Activated naive CD8-positive, alpha-beta T cell treated with anti-CD3 and anti-CD28 coated beads, Interleukin-2, amount 50 U/mL, for 24 hours (primary cell): ENCODE data around the gene DCST2.
"Not testable (repeated sequence)": the region's sequence is repeated elsewhere in the genome, so short reads cannot be mapped to it uniquely, and the experiment has no call there.

Experiments
- ATAC-seq: fragments of 150-1000 bp; cut with Tn5 transposase; one replicate; pipeline ENCODE4 v1.10.0; 2021
- DNase-seq: peaks from one replicate; pipeline ENCODE4 v3.0.0; 2021
- H3K27ac Mint-ChIP-seq: one replicate; pipeline ENCODE4 v1.8.0; 2021; ENCODE audit warnings: mild to moderate bottlenecking, mixed read lengths
- H3K27me3 Mint-ChIP-seq: one replicate; pipeline ENCODE4 v1.8.0; 2021; ENCODE audit warnings: mixed read lengths
- H3K36me3 Mint-ChIP-seq: one replicate; pipeline ENCODE4 v1.8.0; 2021; ENCODE audit warnings: low read depth, mixed read lengths
- H3K4me1 Mint-ChIP-seq: one replicate; pipeline ENCODE4 v1.8.0; 2021; ENCODE audit warnings: mixed read lengths
- H3K4me3 Mint-ChIP-seq: one replicate; pipeline ENCODE4 v1.8.0; 2021; ENCODE audit warnings: mild to moderate bottlenecking, moderate library complexity, mixed read lengths
- H3K9me3 Mint-ChIP-seq: one replicate; pipeline ENCODE4 v1.8.0; 2021; ENCODE audit warnings: mixed read lengths

Gene DCST2

GRCh38 chr1:154998818-154999570, 34.6 kb downstream of the DCST2 start:
- Mint-ChIP-seq H3K27me3 (no peaks in the 10 kb centered on the region), H3K4me3 (peak overlapping the region; percentile 68), H3K27ac (peak overlapping the region; percentile 79), H3K9me3 (no peaks in the 10 kb centered on the region), H3K4me1 (peaks cover 42% of the 10 kb centered on the region), H3K36me3 (peaks cover under 1% of the 10 kb centered on the region)
- peak; percentile 88 for DNase-seq
- peak; percentile 30 for ATAC-seq

GRCh38 chr1:154998201-154998780, 35.3 kb downstream of the DCST2 start:
- DNase-seq, result no peak
- no peaks in the 10 kb centered on the region for H3K9me3 Mint-ChIP-seq
- no peak for ATAC-seq
- peaks cover 37% of the 10 kb centered on the region for H3K4me1 Mint-ChIP-seq
- peaks cover 4% of the 10 kb centered on the region for H3K36me3 Mint-ChIP-seq
- no peaks in the 10 kb centered on the region for H3K27me3 Mint-ChIP-seq
- H3K27ac Mint-ChIP-seq, result no peak overlapping the region
- peak overlapping the region; percentile 43 for H3K4me3 Mint-ChIP-seq

GRCh38 chr1:154996966-154997701, 36.4 kb downstream of the DCST2 start:
- H3K27ac Mint-ChIP-seq, result no peak overlapping the region
- no peak overlapping the region for H3K4me3 Mint-ChIP-seq
- peaks cover 6% of the 10 kb centered on the region for H3K36me3 Mint-ChIP-seq
- peaks cover 34% of the 10 kb centered on the region for H3K4me1 Mint-ChIP-seq
- ATAC-seq (no peak), DNase-seq (no peak)
- H3K27me3 Mint-ChIP-seq, result no peaks in the 10 kb centered on the region
- no peaks in the 10 kb centered on the region for H3K9me3 Mint-ChIP-seq

- not testable (repeated sequence) for H3K27me3 Mint-ChIP-seq, ATAC-seq, H3K9me3 Mint-ChIP-seq, H3K36me3 Mint-ChIP-seq, H3K27ac Mint-ChIP-seq, H3K4me3 Mint-ChIP-seq
- H3K4me1 Mint-ChIP-seq, result peaks cover 32% of the 10 kb centered on the region
- DNase-seq, result peak; percentile 38
Observed at GRCh38 chr1:154995301-154995983, 38.1 kb downstream of the DCST2 start.

- H3K4me1 Mint-ChIP-seq, result peaks cover 25% of the 10 kb centered on the region
- H3K27ac Mint-ChIP-seq, result no peak overlapping the region
- no peaks in the 10 kb centered on the region for H3K27me3 Mint-ChIP-seq
- H3K36me3 Mint-ChIP-seq, result peaks cover 6% of the 10 kb centered on the region
- no peaks in the 10 kb centered on the region for H3K9me3 Mint-ChIP-seq
- ATAC-seq (no peak), DNase-seq (no peak)
- no peak overlapping the region for H3K4me3 Mint-ChIP-seq
Observed at GRCh38 chr1:154994591-154994990, 39.0 kb downstream of the DCST2 start.

GRCh38 chr1:154994269-154994587, 39.4 kb downstream of the DCST2 start:
- Mint-ChIP-seq H3K4me3 (no peak overlapping the region), H3K27me3 (no peaks in the 10 kb centered on the region), H3K36me3 (peaks cover 7% of the 10 kb centered on the region), H3K9me3 (no peaks in the 10 kb centered on the region), H3K4me1 (peaks cover 24% of the 10 kb centered on the region), H3K27ac (no peak overlapping the region)
- ATAC-seq (no peak), DNase-seq (no peak)

GRCh38 chr1:154993572-154994268, 39.9 kb downstream of the DCST2 start, which contains the start of gene LENEP:
LENEP (plus strand) TSS chr1:154993586; CDS start chr1:154993608, 22 bp downstream.
- DNase-seq (no peak), ATAC-seq (no peak)
- Mint-ChIP-seq H3K4me1 (peaks cover 23% of the 10 kb centered on the region), H3K27ac (no peak within 1 kb of the TSS), H3K4me3 (no peak within 1 kb of the TSS), H3K9me3 (no peaks in the 10 kb centered on the region), H3K36me3 (peaks cover 11% of the 10 kb centered on the region), H3K27me3 (no peaks in the 10 kb centered on the region)

GRCh38 chr1:154992721-154993571, 40.6 kb downstream of the DCST2 start:
- no peak for ATAC-seq
- Mint-ChIP-seq H3K4me3 (no peak overlapping the region), H3K9me3 (no peaks in the 10 kb centered on the region), H3K27ac (no peak overlapping the region), H3K27me3 (no peaks in the 10 kb centered on the region), H3K36me3 (peaks cover 17% of the 10 kb centered on the region), H3K4me1 (peaks cover 20% of the 10 kb centered on the region)
- DNase-seq, result no peak

- no peak overlapping the region for H3K4me3 Mint-ChIP-seq
- H3K9me3 Mint-ChIP-seq, result no peaks in the 10 kb centered on the region
- ATAC-seq, result no peak
- H3K27me3 Mint-ChIP-seq, result no peaks in the 10 kb centered on the region
- H3K36me3 Mint-ChIP-seq, result peaks cover 21% of the 10 kb centered on the region
- H3K4me1 Mint-ChIP-seq, result peaks cover 14% of the 10 kb centered on the region
- DNase-seq, result no peak
- no peak overlapping the region for H3K27ac Mint-ChIP-seq
Observed at GRCh38 chr1:154990276-154990675, 43.3 kb downstream of the DCST2 start.

GRCh38 chr1:154989195-154989860, 44.3 kb downstream of the DCST2 start:
- Mint-ChIP-seq H3K27ac (no peak overlapping the region), H3K4me3 (no peak overlapping the region), H3K36me3 (peaks cover 24% of the 10 kb centered on the region), H3K9me3 (no peaks in the 10 kb centered on the region), H3K27me3 (no peaks in the 10 kb centered on the region), H3K4me1 (peaks cover 15% of the 10 kb centered on the region)
- ATAC-seq (no peak), DNase-seq (no peak)

- H3K27ac Mint-ChIP-seq, result no peak overlapping the region
- no peaks in the 10 kb centered on the region for H3K9me3 Mint-ChIP-seq
- H3K4me3 Mint-ChIP-seq, result no peak overlapping the region
- H3K27me3 Mint-ChIP-seq, result no peaks in the 10 kb centered on the region
- peaks cover 21% of the 10 kb centered on the region for H3K4me1 Mint-ChIP-seq
- DNase-seq (no peak), ATAC-seq (no peak)
- H3K36me3 Mint-ChIP-seq, result peaks cover 21% of the 10 kb centered on the region
Observed at GRCh38 chr1:154988058-154988954, 45.3 kb downstream of the DCST2 start.

GRCh38 chr1:154987326-154987725, 46.3 kb downstream of the DCST2 start:
- Mint-ChIP-seq H3K36me3 (peaks cover 20% of the 10 kb centered on the region), H3K27ac (no peak overlapping the region), H3K27me3 (no peaks in the 10 kb centered on the region), H3K4me3 (no peak overlapping the region), H3K4me1 (peaks cover 21% of the 10 kb centered on the region), H3K9me3 (no peaks in the 10 kb centered on the region)
- ATAC-seq (no peak), DNase-seq (no peak)
